ENCODE data around the gene SF3B2. TPM values are rescaled to one million over a fixed set of nuclear protein-coding genes. Genes with fewer than 3 reads are reported as not detected.
"Not testable (repeated sequence)": the region's sequence is repeated elsewhere in the genome, so short reads cannot be mapped to it uniquely, and the experiment has no call there.

Gene SF3B2
- total RNA-seq, 4 donors from 2014 or later, result 148 to 216 (median 156) TPM

GRCh38 chr11:66075273-66075672 is 23.1 kb downstream of the SF3B2 start:
- TF ChIP-seq EP300 (IDR thresholded peaks at IDR 0.05) (no peak), CTCF (IDR thresholded peaks at IDR 0.05) (no peak), POLR2A (IDR thresholded peaks at IDR 0.05) (no peak)
- 100% methylated on average over 4 of the region's 4 CpGs for WGBS, 2 donors
- no peak for DNase-seq (ENCODE audit: low spot score in 2 of 2)
- no peak overlapping the region for H3K4me3 ChIP-seq
- no peaks in the 10 kb centered on the region for H3K27me3 ChIP-seq
- H3K9me3 ChIP-seq, result no peaks in the 10 kb centered on the region
- peaks cover 0 to 25% (median 14%) of the 10 kb centered on the region in 4 donors for H3K4me1 ChIP-seq
- H3K36me3 ChIP-seq, result peaks cover 0 to 29% (median 0%) of the 10 kb centered on the region in 3 donors
- H3K27ac ChIP-seq, result no peak overlapping the region

- DNase-seq (ENCODE audit: low spot score in 2 of 2), result no peak
- no peak overlapping the region for H3K27ac ChIP-seq
- H3K27me3 ChIP-seq, result no peaks in the 10 kb centered on the region
- TF ChIP-seq EP300 (IDR thresholded peaks at IDR 0.05), result no peak
- no peak for TF ChIP-seq CTCF (IDR thresholded peaks at IDR 0.05)
- TF ChIP-seq POLR2A (IDR thresholded peaks at IDR 0.05), result no peak
- H3K4me1 ChIP-seq, result peaks cover 0 to 31% (median 18%) of the 10 kb centered on the region in 4 donors
- no peak overlapping the region for H3K4me3 ChIP-seq
- peaks cover 0 to 29% (median 0%) of the 10 kb centered on the region in 3 donors for H3K36me3 ChIP-seq
- no peaks in the 10 kb centered on the region for H3K9me3 ChIP-seq
- WGBS, 2 donors, result 83 to 84% methylated on average over 9 of the region's 9 CpGs
Observed at GRCh38 chr11:66076561-66076960, 24.4 kb downstream of the SF3B2 start.

GRCh38 chr11:66077927-66078326 is 25.8 kb downstream of the SF3B2 start:
- no peak for TF ChIP-seq EP300 (IDR thresholded peaks at IDR 0.05)
- TF ChIP-seq POLR2A (IDR thresholded peaks at IDR 0.05), result no peak
- TF ChIP-seq CTCF (IDR thresholded peaks at IDR 0.05), result no peak
- Histone ChIP-seq H3K27me3 (no peaks in the 10 kb centered on the region), H3K4me1 (peaks cover 0 to 31% (median 28%) of the 10 kb centered on the region in 4 donors), H3K36me3 (peaks cover 0 to 29% (median 0%) of the 10 kb centered on the region in 3 donors), H3K27ac (no peak overlapping the region), H3K9me3 (no peaks in the 10 kb centered on the region), H3K4me3 (no peak overlapping the region)
- WGBS, 2 donors, result 92 to 93% methylated on average over 3 of the region's 3 CpGs
- no peak for DNase-seq (ENCODE audit: low spot score in 2 of 2)

- H3K27ac ChIP-seq; DNase-seq (ENCODE audit: low spot score in 2 of 2); H3K9me3 ChIP-seq; H3K4me3 ChIP-seq; H3K27me3 ChIP-seq: not testable (repeated sequence)
- Histone ChIP-seq H3K36me3 (peaks cover 0 to 25% (median 0%) of the 10 kb centered on the region in 3 donors), H3K4me1 (peaks cover 0 to 40% (median 35%) of the 10 kb centered on the region in 4 donors)
- 86 to 88% methylated on average over 7 of the region's 7 CpGs for WGBS, 2 donors
Observed at GRCh38 chr11:66078949-66079348, 26.8 kb downstream of the SF3B2 start.

GRCh38 chr11:66080055-66080817 is 28.1 kb downstream of the SF3B2 start:
- Histone ChIP-seq H3K4me3 (no peak overlapping the region), H3K9me3 (no peaks in the 10 kb centered on the region), H3K36me3 (peaks cover 0 to 14% (median 0%) of the 10 kb centered on the region in 3 donors), H3K4me1 (peaks cover 0 to 49% (median 37%) of the 10 kb centered on the region in 4 donors), H3K27me3 (no peaks in the 10 kb centered on the region), H3K27ac (peak overlapping the region in 3 of 4 donors; percentile 58 to 68 (median 63))
- DNase-seq (ENCODE audit: low spot score in 2 of 2), result peak in 1 of 2 donors; percentile 56
- TF ChIP-seq POLR2A (IDR thresholded peaks at IDR 0.05) (no peak), CTCF (IDR thresholded peaks at IDR 0.05) (no peak), EP300 (IDR thresholded peaks at IDR 0.05) (no peak)
- 68 to 70% methylated on average over 9 of the region's 9 CpGs for WGBS, 2 donors

All from tibial nerve (tissue), 4 donors.